ENCODE data around the gene ARHGAP42.
"Not testable (repeated sequence)": the region's sequence is repeated elsewhere in the genome, so short reads cannot be mapped to it uniquely, and the experiment has no call there.

The ARHGAP42 gene

DNA sequence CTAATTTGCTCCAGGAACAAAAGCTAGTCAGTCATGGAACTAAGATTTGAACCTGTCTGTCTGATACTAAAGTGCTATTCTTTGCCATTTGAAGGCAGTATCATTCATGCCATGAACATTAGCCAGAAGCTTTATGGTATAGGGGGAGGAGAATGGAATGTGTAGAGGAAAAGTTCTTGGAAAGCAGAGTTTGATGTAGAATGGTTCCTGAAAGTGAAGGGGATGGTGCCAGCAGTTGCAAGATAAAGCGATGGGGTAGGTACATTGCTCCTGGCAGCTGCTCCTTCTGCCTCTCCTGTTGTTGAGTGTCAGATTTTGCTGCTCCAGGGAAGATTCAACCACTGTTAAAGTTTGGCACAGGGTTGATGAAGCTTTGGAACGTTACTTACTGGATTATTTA is 53.4 kb downstream of the ARHGAP42 start:
- Histone ChIP-seq H3K9me3 (ENCODE audit: low read depth, low read length) (no peaks in the 10 kb centered on the region), H3K27ac (no peak overlapping the region), H3K9ac (ENCODE audit: insufficient read length) (no peak overlapping the region), H3K36me3 (ENCODE audit: insufficient read depth, low read length) (no peaks in the 10 kb centered on the region), H3K4me3 (no peak overlapping the region)
- TF ChIP-seq POLR2AphosphoS5 (IDR thresholded peaks at IDR 0.05; ENCODE audit: borderline replicate concordance, low read depth, low read length) (no peak), EZH2 (IDR thresholded peaks at IDR 0.05) (no peak), FOXP2 (optimal IDR thresholded peaks at IDR 0.05; ENCODE audit: control extremely low read depth, extremely low read length, insufficient read depth) (no peak)
- no peak for DNase-seq (ENCODE audit: low read depth, low spot score)

DNA sequence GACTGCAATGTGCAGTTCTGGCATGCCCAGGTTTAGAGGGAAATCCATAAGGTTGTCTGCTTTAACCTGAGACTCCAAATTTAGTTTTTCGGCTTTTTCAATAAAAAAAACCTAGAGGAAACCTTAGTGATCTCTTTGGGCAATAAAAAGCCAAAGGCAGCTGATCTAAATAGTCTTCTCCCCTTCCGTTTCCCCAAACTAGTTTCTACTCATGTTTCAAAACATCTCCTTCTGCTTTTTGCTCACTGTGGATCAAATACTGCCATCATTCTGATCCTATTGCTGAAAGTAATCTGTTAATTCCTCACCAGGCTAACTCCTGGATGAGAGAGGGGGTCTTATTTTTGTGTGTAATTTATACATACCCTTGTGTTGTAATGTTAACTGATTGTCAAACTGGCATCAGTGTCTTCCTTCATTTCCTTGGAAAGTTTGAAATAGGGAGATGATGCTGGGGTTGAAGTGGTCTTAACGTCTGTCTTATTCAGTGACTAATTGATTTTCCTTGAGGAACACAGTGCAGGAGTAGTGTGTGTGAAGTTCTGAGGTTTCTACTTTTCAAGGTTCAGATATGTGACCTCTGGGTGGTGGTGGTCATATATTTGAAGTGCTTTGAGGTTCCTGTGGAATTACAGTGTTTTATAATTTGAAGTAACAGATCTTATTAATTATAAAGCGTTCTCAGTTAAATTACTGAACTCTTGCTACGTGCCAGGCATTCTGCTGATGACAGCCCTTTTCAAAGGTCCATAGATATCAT is 55.0 kb downstream of the ARHGAP42 start:
- no peak for TF ChIP-seq EZH2 (IDR thresholded peaks at IDR 0.05)
- no peak for TF ChIP-seq FOXP2 (optimal IDR thresholded peaks at IDR 0.05; ENCODE audit: control extremely low read depth, extremely low read length, insufficient read depth)
- TF ChIP-seq POLR2AphosphoS5 (IDR thresholded peaks at IDR 0.05; ENCODE audit: borderline replicate concordance, low read depth, low read length) = no peak
- no peak overlapping the region for H3K9ac ChIP-seq (ENCODE audit: insufficient read length)

DNA sequence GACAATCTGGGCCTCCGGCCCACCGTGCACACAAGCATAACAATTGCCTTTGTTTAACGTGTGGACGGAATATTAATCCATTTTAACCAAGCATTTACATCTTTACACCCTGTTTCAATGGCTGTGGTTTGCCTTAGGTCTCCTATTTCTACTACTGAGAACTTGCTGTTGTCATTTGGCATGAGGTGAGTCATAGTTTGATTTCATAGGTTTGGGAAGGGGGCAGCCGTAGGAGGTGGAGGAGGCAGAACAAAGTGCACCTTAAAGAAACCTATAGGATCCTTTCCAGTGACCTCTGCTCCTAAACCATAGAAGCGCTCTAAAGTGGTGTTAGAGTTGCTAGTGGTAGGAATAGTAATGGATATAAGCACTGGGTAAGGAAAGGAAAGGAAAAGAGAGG is 59.4 kb downstream of the ARHGAP42 start:
- TF ChIP-seq POLR2AphosphoS5 (IDR thresholded peaks at IDR 0.05; ENCODE audit: borderline replicate concordance, low read depth, low read length) (no peak), EZH2 (IDR thresholded peaks at IDR 0.05) (no peak), FOXP2 (optimal IDR thresholded peaks at IDR 0.05; ENCODE audit: control extremely low read depth, extremely low read length, insufficient read depth) (no peak)
- Histone ChIP-seq H3K36me3 (ENCODE audit: insufficient read depth, low read length) (no peaks in the 10 kb centered on the region), H3K27ac (no peak overlapping the region), H3K4me3 (no peak overlapping the region), H3K9ac (ENCODE audit: insufficient read length) (no peak overlapping the region), H3K9me3 (ENCODE audit: low read depth, low read length) (no peaks in the 10 kb centered on the region)
- no peak for DNase-seq (ENCODE audit: low read depth, low spot score)

More for the DNA sequence above, 55.0 kb downstream of the ARHGAP42 start:
- no peak for DNase-seq (ENCODE audit: low read depth, low spot score)
- Histone ChIP-seq H3K36me3 (ENCODE audit: insufficient read depth, low read length) (no peaks in the 10 kb centered on the region), H3K9me3 (ENCODE audit: low read depth, low read length) (no peaks in the 10 kb centered on the region), H3K27ac (no peak overlapping the region), H3K4me3 (no peak overlapping the region)

DNA sequence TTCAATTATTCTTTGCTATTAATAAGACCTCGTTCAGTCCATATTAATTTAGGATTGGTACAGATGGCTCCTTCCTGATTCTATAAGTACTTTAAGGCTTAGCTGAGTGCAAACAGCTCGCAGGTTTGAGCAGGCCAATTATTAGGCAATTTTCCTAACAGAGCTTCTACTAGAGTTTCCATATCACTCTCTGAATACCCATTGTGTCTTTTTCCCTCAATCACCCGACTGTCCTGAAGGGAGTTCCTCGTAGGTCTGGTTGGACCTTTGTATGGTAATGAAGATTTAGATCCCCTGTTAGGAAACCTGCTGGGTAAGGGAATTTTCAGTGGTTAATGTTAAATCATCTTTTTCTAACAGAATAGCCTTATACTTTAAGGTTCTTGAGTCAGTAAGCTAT is 61.1 kb downstream of the ARHGAP42 start:
- Histone ChIP-seq H3K4me3 (no peak overlapping the region), H3K9me3 (ENCODE audit: low read depth, low read length) (no peaks in the 10 kb centered on the region), H3K9ac (ENCODE audit: insufficient read length) (no peak overlapping the region), H3K27ac (no peak overlapping the region), H3K36me3 (ENCODE audit: insufficient read depth, low read length) (no peaks in the 10 kb centered on the region)
- no peak for DNase-seq (ENCODE audit: low read depth, low spot score)
- no peak for TF ChIP-seq FOXP2 (optimal IDR thresholded peaks at IDR 0.05; ENCODE audit: control extremely low read depth, extremely low read length, insufficient read depth)
- no peak for TF ChIP-seq EZH2 (IDR thresholded peaks at IDR 0.05)
- TF ChIP-seq POLR2AphosphoS5 (IDR thresholded peaks at IDR 0.05; ENCODE audit: borderline replicate concordance, low read depth, low read length) = no peak

DNA sequence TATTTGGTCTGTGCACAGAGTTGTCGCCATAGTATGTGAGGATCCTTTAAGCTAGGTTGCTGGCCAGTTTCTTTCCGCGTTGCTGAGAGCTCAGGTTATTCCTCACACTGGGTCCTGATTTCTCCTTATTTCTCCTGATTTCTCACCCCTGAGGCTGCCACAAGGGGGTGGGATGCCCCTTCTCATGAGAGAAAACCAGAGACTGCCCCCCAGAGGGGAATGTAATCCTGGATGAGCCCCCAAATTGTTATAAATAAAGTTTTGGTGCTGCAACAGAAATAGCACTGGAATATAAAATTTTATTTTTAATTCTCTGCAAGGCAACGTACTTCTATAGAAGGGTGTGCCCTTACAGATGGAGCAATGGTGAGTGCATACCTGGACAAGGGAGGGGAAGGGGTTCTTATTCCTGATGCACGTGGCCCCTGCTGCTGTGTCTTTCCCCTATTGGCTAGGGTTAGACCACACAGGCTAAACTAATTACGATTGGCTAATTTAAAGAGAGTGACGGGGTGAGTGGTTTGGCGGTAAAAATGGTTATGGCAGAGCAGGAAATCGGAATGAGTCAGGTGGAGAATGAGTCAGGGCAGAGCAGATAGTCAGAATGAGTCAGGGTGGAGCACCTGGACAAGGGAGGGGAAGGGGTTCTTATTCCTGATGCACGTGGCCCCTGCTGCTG is 62.9 kb downstream of the ARHGAP42 start:
- H3K27ac ChIP-seq; H3K36me3 ChIP-seq (ENCODE audit: insufficient read depth, low read length); H3K4me3 ChIP-seq; DNase-seq (ENCODE audit: low read depth, low spot score); H3K9me3 ChIP-seq (ENCODE audit: low read depth, low read length); H3K9ac ChIP-seq (ENCODE audit: insufficient read length): not testable (repeated sequence)

DNA sequence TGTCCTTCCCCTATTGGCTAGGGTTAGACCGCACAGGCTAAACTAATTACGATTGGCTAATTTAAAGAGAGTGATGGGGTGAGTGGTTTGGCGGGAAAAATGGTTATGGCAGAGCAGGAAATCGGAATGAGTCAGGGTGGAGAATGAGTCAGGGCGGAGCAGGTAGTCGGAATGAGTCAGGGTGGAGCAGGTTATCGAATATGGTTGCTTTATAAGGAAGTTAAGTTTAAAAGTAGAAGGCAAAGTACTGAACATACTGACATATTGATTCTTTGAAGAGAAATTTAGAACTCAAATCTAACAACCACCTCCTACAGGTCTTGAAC is 63.4 kb downstream of the ARHGAP42 start:
- not testable (repeated sequence) for H3K27ac ChIP-seq; H3K36me3 ChIP-seq (ENCODE audit: insufficient read depth, low read length); DNase-seq (ENCODE audit: low read depth, low spot score); H3K9ac ChIP-seq (ENCODE audit: insufficient read length); H3K9me3 ChIP-seq (ENCODE audit: low read depth, low read length); H3K4me3 ChIP-seq

DNA sequence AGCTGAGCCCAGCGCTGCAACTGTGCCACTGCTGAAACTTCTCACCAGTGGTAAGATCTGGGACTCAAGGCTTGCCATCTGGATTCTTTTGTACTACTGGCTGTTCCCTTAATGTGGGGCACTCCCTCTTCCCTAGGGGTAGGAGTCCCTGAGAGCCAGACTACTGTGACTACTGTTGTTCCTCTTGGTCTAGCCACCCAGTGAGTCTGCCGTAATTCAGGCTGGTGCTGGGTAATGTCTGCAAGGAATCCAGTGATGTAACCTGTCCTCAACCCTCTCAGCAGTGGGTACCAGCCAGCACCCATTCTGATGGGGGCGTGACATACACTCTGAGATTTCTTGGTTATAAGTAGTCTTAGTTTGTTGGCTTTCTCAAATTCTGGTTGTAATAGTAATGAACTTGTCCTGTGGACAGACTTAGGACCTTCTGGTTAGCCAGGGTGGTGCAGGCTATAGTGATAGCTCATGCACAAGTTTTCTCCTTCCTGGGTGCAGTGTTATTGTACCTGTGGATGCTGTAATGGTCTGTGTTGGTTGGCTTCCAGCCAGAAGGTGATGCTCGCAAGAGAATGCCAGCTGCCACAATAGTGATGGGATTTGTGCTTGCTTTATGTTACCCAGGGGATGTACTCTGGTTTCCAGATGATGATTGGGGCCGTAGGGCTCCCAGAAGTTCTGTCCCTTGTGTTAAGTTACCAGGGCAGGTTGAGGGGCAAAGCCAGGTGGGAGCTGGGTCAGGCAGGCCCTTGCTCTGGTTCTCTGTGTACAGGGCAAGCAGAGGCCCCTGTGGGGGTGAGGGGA is 65.5 kb downstream of the ARHGAP42 start:
- Histone ChIP-seq H3K9ac (ENCODE audit: insufficient read length) (no peak overlapping the region), H3K36me3 (ENCODE audit: insufficient read depth, low read length) (no peaks in the 10 kb centered on the region), H3K27ac (no peak overlapping the region), H3K9me3 (ENCODE audit: low read depth, low read length) (no peaks in the 10 kb centered on the region), H3K4me3 (no peak overlapping the region)
- DNase-seq (ENCODE audit: low read depth, low spot score) = no peak
- no peak for TF ChIP-seq FOXP2 (optimal IDR thresholded peaks at IDR 0.05; ENCODE audit: control extremely low read depth, extremely low read length, insufficient read depth)
- TF ChIP-seq POLR2AphosphoS5 (IDR thresholded peaks at IDR 0.05; ENCODE audit: borderline replicate concordance, low read depth, low read length) = no peak
- TF ChIP-seq EZH2 (IDR thresholded peaks at IDR 0.05) = no peak

DNA sequence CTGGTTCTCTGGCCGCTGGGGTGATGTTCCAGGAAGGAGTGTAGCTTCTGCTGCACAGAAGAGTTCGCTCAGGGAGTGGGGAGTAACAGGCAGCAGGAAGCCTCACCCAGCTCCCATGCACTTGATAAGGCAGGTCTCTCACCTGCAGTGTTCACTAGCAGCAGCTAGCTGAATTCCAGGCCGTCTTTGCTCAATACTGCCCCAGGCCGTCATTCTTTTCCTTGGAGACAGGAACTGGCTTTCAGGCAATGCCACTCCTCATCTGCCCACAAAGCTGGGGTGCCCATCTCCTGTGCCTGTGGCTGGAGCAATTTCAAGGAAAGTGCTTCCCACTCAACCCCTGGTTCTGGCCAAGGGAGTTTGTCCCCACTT is 66.1 kb downstream of the ARHGAP42 start:
- Histone ChIP-seq H3K4me3 (no peak overlapping the region), H3K9me3 (ENCODE audit: low read depth, low read length) (no peaks in the 10 kb centered on the region), H3K9ac (ENCODE audit: insufficient read length) (no peak overlapping the region), H3K36me3 (ENCODE audit: insufficient read depth, low read length) (no peaks in the 10 kb centered on the region), H3K27ac (no peak overlapping the region)
- TF ChIP-seq POLR2AphosphoS5 (IDR thresholded peaks at IDR 0.05; ENCODE audit: borderline replicate concordance, low read depth, low read length) = no peak
- no peak for TF ChIP-seq EZH2 (IDR thresholded peaks at IDR 0.05)
- TF ChIP-seq FOXP2 (optimal IDR thresholded peaks at IDR 0.05; ENCODE audit: control extremely low read depth, extremely low read length, insufficient read depth) = no peak
- DNase-seq (ENCODE audit: low read depth, low spot score) = no peak

All from SK-N-MC (cell line).